AG08395 (cell line): Measurements from ENCODE around the gene SCIN.
"Not testable (repeated sequence)": the region's sequence is repeated elsewhere in the genome, so short reads cannot be mapped to it uniquely, and the experiment has no call there.

Source experiments
- DNase-seq: peaks from one replicate; pipeline ENCODE4 v3.0.0; 2012; ENCODE audit warnings: mixed read lengths, low spot score

The SCIN gene

GRCh38 chr7:12619461-12620069 is 49.0 kb downstream of the SCIN start:
- no peak for DNase-seq

- no peak for DNase-seq
Measured at GRCh38 chr7:12620371-12620770, 49.9 kb downstream of the SCIN start.

GRCh38 chr7:12623223-12623622 is 52.7 kb downstream of the SCIN start:
- DNase-seq = no peak

GRCh38 chr7:12623885-12624498 is 53.5 kb downstream of the SCIN start:
- peak; percentile 31 for DNase-seq

GRCh38 chr7:12625836-12626235 is 55.3 kb downstream of the SCIN start:
- DNase-seq = no peak

- no peak for DNase-seq
Measured at GRCh38 chr7:12629816-12630512, 59.4 kb downstream of the SCIN start.

- DNase-seq = no peak
Measured at GRCh38 chr7:12630513-12630819, 59.9 kb downstream of the SCIN start.

GRCh38 chr7:12633582-12633981 is 63.1 kb downstream of the SCIN start:
- no peak for DNase-seq

GRCh38 chr7:12635830-12636229 is 65.3 kb downstream of the SCIN start:
- peak; percentile 10 for DNase-seq

- DNase-seq = no peak
Measured at GRCh38 chr7:12637328-12637727, 66.8 kb downstream of the SCIN start.

GRCh38 chr7:12637819-12638592 is 67.5 kb downstream of the SCIN start:
- DNase-seq = no peak

GRCh38 chr7:12638851-12639456 is 68.4 kb downstream of the SCIN start:
- peak; percentile 40 for DNase-seq

- DNase-seq = no peak
Measured at GRCh38 chr7:12640299-12641096, 70.0 kb downstream of the SCIN start.

- DNase-seq = no peak
Measured at GRCh38 chr7:12641196-12641595, 70.7 kb downstream of the SCIN start.

- no peak for DNase-seq
Measured at GRCh38 chr7:12642508-12642907, 72.0 kb downstream of the SCIN start.

- DNase-seq = peak; percentile 12
Measured at GRCh38 chr7:12643001-12643643, 72.6 kb downstream of the SCIN start.

- no peak for DNase-seq
Measured at GRCh38 chr7:12643644-12644043, 73.1 kb downstream of the SCIN start.

- DNase-seq = not testable (repeated sequence)
Measured at GRCh38 chr7:12645212-12645611, 74.7 kb downstream of the SCIN start.

GRCh38 chr7:12646139-12646538 is 75.6 kb downstream of the SCIN start:
- DNase-seq = peak; percentile 2

- DNase-seq = peak; percentile 43
Measured at GRCh38 chr7:12647364-12648219, 77.1 kb downstream of the SCIN start.
